Measurements from ENCODE around the gene ERLEC1. TPM values are rescaled to one million over a fixed set of nuclear protein-coding genes. Genes with fewer than 3 reads are reported as not detected.
"Not testable (repeated sequence)": the region's sequence is repeated elsewhere in the genome, so short reads cannot be mapped to it uniquely, and the experiment has no call there.

Gene ERLEC1
- total RNA-seq, 6 donors from 2014 or later, result 50.7 to 200 (median 143) TPM

GRCh38 chr2:53823639-53824038, 36.8 kb downstream of the ERLEC1 start:
- not testable (repeated sequence) for H3K27ac ChIP-seq; H3K9me3 ChIP-seq; H3K27me3 ChIP-seq; H3K4me1 ChIP-seq; ATAC-seq (ENCODE audit: low FRiP score in 2 of 2); H3K4me3 ChIP-seq; DNase-seq
- WGBS, 2 donors, result 85 to 90% methylated on average over 9 of the region's 9 CpGs
- peak in 1 of 6 experiments; percentile 15 for TF ChIP-seq CTCF (IDR thresholded peaks at IDR 0.05)
- H3K36me3 ChIP-seq, result peaks cover 6 to 13% (median 8%) of the 10 kb centered on the region in 4 donors

- Histone ChIP-seq H3K4me1 (no peaks in the 10 kb centered on the region), H3K9me3 (no peaks in the 10 kb centered on the region), H3K36me3 (peaks cover 0 to under 1% (median 0%) of the 10 kb centered on the region in 4 donors), H3K27me3 (no peaks in the 10 kb centered on the region), H3K4me3 (no peak overlapping the region), H3K27ac (peak overlapping the region in 1 of 4 donors; percentile 0)
- WGBS, 2 donors, result 63 to 64% methylated on average over 1 of the region's 1 CpG
- TF ChIP-seq CTCF (IDR thresholded peaks at IDR 0.05) (no peak), EP300 (IDR thresholded peaks at IDR 0.05) (no peak), POLR2AphosphoS5 (IDR thresholded peaks at IDR 0.05) (no peak), POLR2A (IDR thresholded peaks at IDR 0.05) (no peak)
- DNase-seq, result no peak
- no peak for ATAC-seq (ENCODE audit: low FRiP score in 2 of 2)
These were observed 39.2 kb downstream of the ERLEC1 start for GRCh38 chr2:53826030-53826410.

DNA sequence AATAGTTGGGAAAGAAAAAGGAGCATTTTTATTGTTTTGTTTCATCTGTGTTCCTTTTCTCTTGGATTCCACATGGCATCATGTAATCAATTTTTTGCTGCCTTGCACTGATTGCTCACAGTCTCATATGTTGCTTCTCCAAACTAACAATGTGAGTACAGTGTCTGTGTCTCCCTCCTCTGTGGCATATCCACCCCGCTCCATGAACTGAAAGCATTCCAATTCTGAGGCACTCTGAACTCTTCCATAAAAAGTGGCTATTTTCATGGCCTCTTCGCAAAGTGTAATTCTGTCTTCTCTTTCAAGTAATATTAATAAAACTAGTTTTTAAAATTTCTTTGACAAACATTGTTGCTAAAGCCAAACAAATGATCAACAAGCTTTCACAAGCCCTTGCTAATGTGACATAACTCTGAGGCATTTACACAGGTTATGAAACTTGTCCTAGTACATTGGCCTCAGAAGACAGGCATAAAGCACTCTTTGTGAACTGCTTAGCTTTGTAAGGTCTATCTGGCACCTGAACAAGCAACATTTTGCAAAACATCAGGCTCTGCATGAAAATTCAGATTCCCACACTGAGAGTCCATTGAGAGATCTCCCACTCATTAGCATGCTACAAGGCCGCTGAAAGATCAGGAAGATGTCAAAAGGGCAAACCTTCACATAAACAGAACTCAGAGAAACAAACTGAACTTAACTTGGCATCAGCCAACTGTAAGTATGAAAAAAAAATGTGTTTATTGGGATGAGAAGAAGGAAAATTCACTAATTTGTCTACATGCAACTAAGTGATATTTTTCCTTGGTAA, 39.9 kb downstream of the ERLEC1 start:
- Histone ChIP-seq H3K4me1 (no peaks in the 10 kb centered on the region), H3K9me3 (no peaks in the 10 kb centered on the region), H3K27me3 (no peaks in the 10 kb centered on the region), H3K36me3 (peaks cover 0 to 6% (median 0%) of the 10 kb centered on the region in 4 donors), H3K4me3 (no peak overlapping the region), H3K27ac (peak overlapping the region in 2 of 4 donors; percentile 0 to 28)
- peak in 1 of 2 donors; percentile 63 for ATAC-seq (ENCODE audit: low FRiP score in 2 of 2)
- TF ChIP-seq EP300 (IDR thresholded peaks at IDR 0.05) (no peak), CTCF (IDR thresholded peaks at IDR 0.05) (no peak), POLR2A (IDR thresholded peaks at IDR 0.05) (no peak), POLR2AphosphoS5 (IDR thresholded peaks at IDR 0.05) (no peak)
- DNase-seq, result no peak
- WGBS, 2 donors, result 62 to 69% methylated on average over 2 to 3 of the region's 3 CpGs

- H3K4me1 ChIP-seq, result no peaks in the 10 kb centered on the region
- no peaks in the 10 kb centered on the region for H3K9me3 ChIP-seq
- H3K27ac ChIP-seq, result peak overlapping the region in 1 of 4 donors; percentile 0
- WGBS, 2 donors, result 78 to 87% methylated on average over 3 of the region's 3 CpGs
- TF ChIP-seq EP300 (IDR thresholded peaks at IDR 0.05) (no peak), POLR2AphosphoS5 (IDR thresholded peaks at IDR 0.05) (no peak), CTCF (IDR thresholded peaks at IDR 0.05) (no peak), POLR2A (IDR thresholded peaks at IDR 0.05) (no peak)
- no peak for DNase-seq
- no peak for ATAC-seq (ENCODE audit: low FRiP score in 2 of 2)
- H3K36me3 ChIP-seq, result peaks cover 0 to 10% (median 0%) of the 10 kb centered on the region in 4 donors
- H3K4me3 ChIP-seq, result no peak overlapping the region
- no peaks in the 10 kb centered on the region for H3K27me3 ChIP-seq
These were observed 40.7 kb downstream of the ERLEC1 start for GRCh38 chr2:53827398-53828175.

Data from upper lobe of left lung (tissue), 6 donors.